IgD-negative memory B cell (primary cell): Measurements from ENCODE around the gene OAF. TPM values are rescaled to one million over a fixed set of nuclear protein-coding genes. Genes with fewer than 3 reads are reported as not detected.

Experiments
- H3K27ac Mint-ChIP-seq, 3 donors: one replicate each; pipeline ENCODE4 v1.8.0; 2020 to 2022; ENCODE audit warnings: mild to moderate bottlenecking in 3 of 3, mixed read lengths in 3 of 3, moderate library complexity in 1 of 3
- H3K27me3 Mint-ChIP-seq: one replicate; pipeline ENCODE4 v1.8.0; 2021; ENCODE audit warnings: mixed read lengths
- H3K36me3 Mint-ChIP-seq: one replicate; pipeline ENCODE4 v1.8.0; 2020; ENCODE audit warnings: mild to moderate bottlenecking, mixed read lengths
- H3K4me1 Mint-ChIP-seq, 3 donors: one replicate each; pipeline ENCODE4 v1.8.0; 2020 to 2022; ENCODE audit warnings: mixed read lengths in 3 of 3, mild to moderate bottlenecking in 1 of 3
- H3K4me3 Mint-ChIP-seq, 4 donors: one replicate each; pipeline ENCODE4 v1.8.0; 2020 to 2022; ENCODE audit warnings: mild to moderate bottlenecking in 4 of 4, mixed read lengths in 4 of 4, moderate library complexity in 3 of 4
- H3K9me3 Mint-ChIP-seq, 3 donors: one replicate each; pipeline ENCODE4 v1.8.0; 2020 to 2021; ENCODE audit warnings: mixed read lengths in 3 of 3, mild to moderate bottlenecking in 1 of 3
- polyA plus RNA-seq: library from polyadenylated mRNA; unstranded; fragments of 300-500 nt; fragmentation: Illumina TruSeq; gene quantifications from one replicate; pipeline ENCODE4 v1.2.3, GENCODE V29; 2021

The OAF gene
- polyA plus RNA-seq, 1 donor from 2014 or later = 0.45 TPM

GRCh38 chr11:120191058-120191457, 19.8 kb upstream of the OAF start:
- peaks cover 2% of the 10 kb centered on the region for H3K36me3 Mint-ChIP-seq
- peaks cover 7% of the 10 kb centered on the region for H3K27me3 Mint-ChIP-seq
- no peak overlapping the region for H3K27ac Mint-ChIP-seq

GRCh38 chr11:120192831-120193625, 17.8 kb upstream of the OAF start:
- peaks cover 2% of the 10 kb centered on the region for H3K36me3 Mint-ChIP-seq
- H3K4me1 Mint-ChIP-seq = no peaks in the 10 kb centered on the region
- H3K9me3 Mint-ChIP-seq = peaks cover 0 to 2% (median 0%) of the 10 kb centered on the region in 3 donors
- peaks cover 12% of the 10 kb centered on the region for H3K27me3 Mint-ChIP-seq
- no peak overlapping the region for H3K4me3 Mint-ChIP-seq
- no peak overlapping the region for H3K27ac Mint-ChIP-seq

More at GRCh38 chr11:120191058-120191457, 19.8 kb upstream of the OAF start:
- Mint-ChIP-seq H3K4me3 (no peak overlapping the region), H3K4me1 (no peaks in the 10 kb centered on the region), H3K9me3 (peaks cover 0 to 2% (median 0%) of the 10 kb centered on the region in 3 donors)

- no peaks in the 10 kb centered on the region for H3K4me1 Mint-ChIP-seq
- no peak overlapping the region for H3K27ac Mint-ChIP-seq
- H3K27me3 Mint-ChIP-seq = peaks cover 13% of the 10 kb centered on the region
- no peaks in the 10 kb centered on the region for H3K9me3 Mint-ChIP-seq
- H3K36me3 Mint-ChIP-seq = no peaks in the 10 kb centered on the region
- no peak overlapping the region for H3K4me3 Mint-ChIP-seq
Measured at GRCh38 chr11:120194166-120194565, 16.7 kb upstream of the OAF start.

DNA sequence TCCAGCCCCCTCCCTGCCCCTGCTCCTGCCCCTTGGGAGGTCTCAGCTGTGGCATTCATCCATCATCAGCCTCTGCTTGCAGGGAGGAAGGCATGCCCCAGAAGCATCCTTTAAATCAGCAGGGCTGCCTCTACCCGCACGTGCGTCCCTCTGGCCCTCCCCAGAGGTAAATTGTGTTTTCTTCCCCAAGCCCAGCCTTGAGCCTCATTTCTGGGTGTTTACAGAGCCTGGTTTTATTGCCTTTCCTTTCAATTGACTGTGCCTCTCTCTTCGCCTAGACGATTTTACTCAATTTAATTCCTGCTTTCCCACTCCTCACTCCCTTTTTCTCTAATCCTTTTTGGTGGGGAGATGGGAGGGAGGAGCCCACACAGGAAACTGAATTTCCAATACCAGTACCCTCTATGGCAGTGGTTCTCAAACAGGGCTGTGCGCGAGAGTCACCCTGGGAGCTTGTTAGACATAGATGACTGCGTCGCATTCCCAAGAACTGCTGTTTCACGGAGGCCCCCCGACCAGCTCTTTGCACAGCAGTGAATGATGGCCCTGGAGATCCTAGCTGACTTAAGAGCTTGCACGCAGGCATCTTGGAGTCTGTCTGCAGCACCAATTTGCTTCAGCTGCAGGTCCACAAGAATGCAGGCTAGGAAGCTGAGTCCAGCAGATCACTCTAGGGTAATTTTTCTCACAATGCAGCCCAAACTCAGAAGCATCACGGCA, 15.1 kb upstream of the OAF start:
- H3K27ac Mint-ChIP-seq = no peak overlapping the region
- no peak overlapping the region for H3K4me3 Mint-ChIP-seq
- no peaks in the 10 kb centered on the region for H3K36me3 Mint-ChIP-seq
- no peaks in the 10 kb centered on the region for H3K4me1 Mint-ChIP-seq
- peaks cover 16% of the 10 kb centered on the region for H3K27me3 Mint-ChIP-seq
- H3K9me3 Mint-ChIP-seq = no peaks in the 10 kb centered on the region

DNA sequence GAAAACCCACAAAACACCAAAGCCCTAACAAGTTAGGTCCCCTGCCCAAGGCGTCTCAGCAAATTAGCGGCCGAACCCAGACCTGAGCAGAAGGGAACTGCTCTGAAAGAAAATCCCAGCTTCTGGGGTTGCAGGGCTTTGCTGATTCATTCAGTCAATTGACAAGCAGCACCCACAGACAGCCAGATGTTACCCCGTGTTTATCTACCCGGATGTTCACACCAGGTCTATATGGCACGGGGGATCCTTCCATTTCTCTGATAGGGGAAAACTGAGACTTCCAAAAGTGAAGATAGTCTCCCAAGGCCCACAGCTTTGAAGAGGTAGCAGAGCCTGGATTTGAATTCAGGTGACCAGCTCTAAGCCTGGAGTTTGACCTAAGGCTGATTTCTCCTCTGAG, 14.0 kb upstream of the OAF start:
- Mint-ChIP-seq H3K4me3 (no peak overlapping the region), H3K27ac (no peak overlapping the region), H3K4me1 (no peaks in the 10 kb centered on the region)

DNA sequence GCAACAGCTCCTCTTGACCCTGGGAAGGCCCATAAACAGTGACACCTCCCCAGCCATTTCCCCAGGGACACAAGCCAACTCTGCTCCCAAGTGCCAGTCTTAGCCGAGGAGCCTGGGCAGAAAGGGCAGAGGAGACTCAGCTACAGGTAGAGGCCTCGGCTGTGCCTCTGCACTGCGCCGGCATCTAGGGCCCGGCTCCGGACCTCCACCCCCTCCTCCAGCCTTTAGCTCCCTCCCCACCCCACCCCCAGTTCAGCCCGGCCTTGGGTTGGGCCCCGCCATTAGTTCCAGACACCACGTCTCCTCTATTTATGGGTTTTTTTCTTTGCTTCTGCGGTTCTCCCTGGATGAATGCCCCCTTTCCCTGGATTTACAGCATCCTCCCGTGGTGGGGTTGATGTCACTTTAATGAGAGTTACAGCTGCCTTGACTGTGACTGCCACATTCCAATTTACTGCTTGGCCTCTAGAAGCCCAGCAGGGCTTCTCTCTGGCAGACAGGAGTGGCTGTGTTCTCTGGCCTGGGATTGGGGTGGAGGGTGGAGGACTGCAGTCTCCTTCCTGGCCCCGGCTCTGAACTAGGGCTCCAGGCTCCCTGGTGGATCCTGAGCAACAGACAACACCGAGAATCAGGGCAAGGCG, 13.5 kb upstream of the OAF start:
- no peak overlapping the region for H3K4me3 Mint-ChIP-seq
- no peaks in the 10 kb centered on the region for H3K4me1 Mint-ChIP-seq
- no peaks in the 10 kb centered on the region for H3K36me3 Mint-ChIP-seq
- no peaks in the 10 kb centered on the region for H3K9me3 Mint-ChIP-seq
- H3K27ac Mint-ChIP-seq = no peak overlapping the region
- H3K27me3 Mint-ChIP-seq = peaks cover 17% of the 10 kb centered on the region

More for the DNA sequence above, 14.0 kb upstream of the OAF start:
- H3K9me3 Mint-ChIP-seq = no peaks in the 10 kb centered on the region
- no peaks in the 10 kb centered on the region for H3K36me3 Mint-ChIP-seq
- peaks cover 15% of the 10 kb centered on the region for H3K27me3 Mint-ChIP-seq

DNA sequence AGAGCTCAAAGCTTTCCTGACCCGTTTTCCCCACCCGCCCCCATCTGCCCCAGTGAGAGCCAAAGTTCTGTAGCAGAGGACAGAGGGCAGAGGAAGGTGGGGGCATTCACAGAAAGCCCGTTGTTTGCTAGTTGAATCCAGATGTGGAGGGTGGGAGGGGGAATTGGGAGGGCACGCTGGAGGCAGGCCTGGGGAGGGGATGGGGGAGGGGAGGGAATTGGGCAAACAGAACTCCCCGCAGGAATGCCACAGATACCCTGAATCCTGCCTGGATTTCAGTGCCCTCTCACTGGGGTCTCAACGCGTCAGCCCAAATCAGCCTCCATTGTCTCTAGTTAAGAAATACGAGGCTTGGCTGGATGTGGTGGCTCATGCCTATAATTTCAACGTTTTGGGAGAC, 12.9 kb upstream of the OAF start:
- H3K36me3 Mint-ChIP-seq = no peaks in the 10 kb centered on the region

DNA sequence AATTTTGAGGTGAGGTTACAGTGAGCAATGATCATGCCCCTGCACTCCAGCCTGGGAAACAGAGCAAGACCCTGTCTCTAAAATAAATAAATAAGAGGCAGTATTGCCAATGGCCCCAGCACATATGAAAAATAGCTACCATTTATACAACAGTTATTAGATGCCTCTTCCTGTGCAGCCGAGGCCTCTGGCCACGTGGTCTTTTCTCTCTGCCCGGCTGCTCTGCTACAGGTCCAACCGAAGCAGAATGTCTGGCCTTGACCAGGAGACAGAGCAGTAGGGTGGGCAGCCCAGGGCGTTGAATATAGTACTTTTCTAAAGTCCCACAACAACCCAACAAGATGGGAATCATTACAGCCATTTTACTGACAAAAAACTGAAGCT, 12.4 kb upstream of the OAF start:
- Mint-ChIP-seq H3K4me1 (no peaks in the 10 kb centered on the region), H3K27ac (no peak overlapping the region), H3K9me3 (no peaks in the 10 kb centered on the region), H3K27me3 (peaks cover 17% of the 10 kb centered on the region), H3K36me3 (no peaks in the 10 kb centered on the region), H3K4me3 (no peak overlapping the region)

More for the DNA sequence above, 12.9 kb upstream of the OAF start:
- H3K4me1 Mint-ChIP-seq = no peaks in the 10 kb centered on the region
- H3K9me3 Mint-ChIP-seq = no peaks in the 10 kb centered on the region
- H3K4me3 Mint-ChIP-seq = no peak overlapping the region
- H3K27me3 Mint-ChIP-seq = peaks cover 17% of the 10 kb centered on the region
- H3K27ac Mint-ChIP-seq = no peak overlapping the region

- Mint-ChIP-seq H3K4me1 (no peaks in the 10 kb centered on the region), H3K27me3 (peaks cover 17% of the 10 kb centered on the region), H3K9me3 (no peaks in the 10 kb centered on the region), H3K36me3 (no peaks in the 10 kb centered on the region), H3K27ac (no peak overlapping the region), H3K4me3 (no peak overlapping the region)
Measured at GRCh38 chr11:120198787-120199469, 11.9 kb upstream of the OAF start.

GRCh38 chr11:120199613-120200012, 11.2 kb upstream of the OAF start:
- Mint-ChIP-seq H3K27ac (no peak overlapping the region), H3K27me3 (peaks cover 17% of the 10 kb centered on the region), H3K9me3 (no peaks in the 10 kb centered on the region), H3K36me3 (no peaks in the 10 kb centered on the region), H3K4me3 (no peak overlapping the region), H3K4me1 (no peaks in the 10 kb centered on the region)

DNA sequence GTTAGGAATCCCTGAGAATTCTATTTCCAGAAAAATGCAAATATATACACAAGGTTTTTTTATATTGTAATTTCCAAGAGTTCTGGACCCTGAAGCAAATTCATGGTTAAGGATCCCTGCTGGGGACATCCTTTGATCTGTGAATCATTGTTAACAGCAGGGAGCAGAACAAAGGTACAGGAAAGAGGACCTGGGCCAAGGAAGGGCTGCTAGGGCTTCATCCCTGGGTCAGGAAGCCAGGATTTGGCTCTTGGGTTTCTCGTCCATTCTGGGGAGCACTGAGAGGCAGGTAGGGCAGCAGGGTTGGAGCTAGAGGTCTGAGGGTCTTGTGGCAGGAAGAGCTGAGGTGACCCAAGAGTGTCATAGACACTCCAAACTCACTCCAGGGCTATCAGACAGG, 10.2 kb upstream of the OAF start:
- Mint-ChIP-seq H3K4me3 (no peak overlapping the region), H3K27me3 (peaks cover 17% of the 10 kb centered on the region), H3K9me3 (no peaks in the 10 kb centered on the region), H3K27ac (no peak overlapping the region), H3K36me3 (no peaks in the 10 kb centered on the region), H3K4me1 (no peaks in the 10 kb centered on the region)

GRCh38 chr11:120201653-120202052, 9.2 kb upstream of the OAF start:
- Mint-ChIP-seq H3K9me3 (no peaks in the 10 kb centered on the region), H3K27me3 (peaks cover 11% of the 10 kb centered on the region), H3K4me3 (no peak overlapping the region), H3K27ac (no peak overlapping the region), H3K4me1 (no peaks in the 10 kb centered on the region), H3K36me3 (no peaks in the 10 kb centered on the region)

GRCh38 chr11:120203626-120204025, 7.2 kb upstream of the OAF start:
- Mint-ChIP-seq H3K4me3 (no peak overlapping the region), H3K27ac (no peak overlapping the region), H3K36me3 (no peaks in the 10 kb centered on the region), H3K9me3 (no peaks in the 10 kb centered on the region), H3K4me1 (no peaks in the 10 kb centered on the region), H3K27me3 (peaks cover 10% of the 10 kb centered on the region)

GRCh38 chr11:120205596-120206161, 5.2 kb upstream of the OAF start:
- peaks cover 12% of the 10 kb centered on the region for H3K27me3 Mint-ChIP-seq

DNA sequence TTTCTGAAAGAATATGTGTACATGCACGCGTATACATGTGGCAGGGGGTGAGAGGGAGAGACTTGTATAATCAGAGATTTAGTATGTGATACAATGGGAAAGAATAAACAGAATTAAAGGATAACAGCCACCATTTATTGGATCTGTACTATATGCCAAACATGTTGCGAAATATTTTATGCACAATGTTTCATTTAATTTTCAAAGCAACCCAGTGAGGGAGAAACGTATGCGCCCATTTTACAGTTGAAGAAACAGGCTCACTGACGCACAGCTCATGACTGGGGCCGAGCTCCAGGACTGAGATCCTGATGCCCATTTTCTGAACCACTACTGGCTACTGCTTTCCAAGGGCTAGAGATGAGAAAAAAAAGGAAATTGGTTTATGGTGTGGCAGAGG, 3.3 kb upstream of the OAF start:
- H3K4me1 Mint-ChIP-seq = peaks cover 6 to 13% (median 11%) of the 10 kb centered on the region in 3 donors
- peak overlapping the region in 1 of 3 donors; percentile 41 for H3K27ac Mint-ChIP-seq
- H3K36me3 Mint-ChIP-seq = no peaks in the 10 kb centered on the region
- H3K4me3 Mint-ChIP-seq = peak overlapping the region in 1 of 4 donors; percentile 94
- H3K27me3 Mint-ChIP-seq = peaks cover 8% of the 10 kb centered on the region
- no peaks in the 10 kb centered on the region for H3K9me3 Mint-ChIP-seq

More at GRCh38 chr11:120205596-120206161, 5.2 kb upstream of the OAF start:
- Mint-ChIP-seq H3K36me3 (no peaks in the 10 kb centered on the region), H3K4me3 (no peak overlapping the region), H3K9me3 (no peaks in the 10 kb centered on the region), H3K27ac (no peak overlapping the region), H3K4me1 (peaks cover 6 to 8% (median 6%) of the 10 kb centered on the region in 3 donors)
